Upper lobe of left lung (tissue), 6 donors: ENCODE data around the gene IFITM10. TPM values are rescaled to one million over a fixed set of nuclear protein-coding genes. Genes with fewer than 3 reads are reported as not detected.

Source experiments
- ATAC-seq, 2 donors: fragments of 200-7000 bp; cut with Tn5 transposase; one replicate each; pipeline ENCODE4 v1.9.1; 2022; ENCODE audit warnings: mild to moderate bottlenecking in 2 of 2, moderate library complexity in 2 of 2; ENCODE audit not compliant: low FRiP score in 2 of 2
- DNase-seq, 2 donors: peaks; one replicate each; pipeline ENCODE4 v3.0.0-alpha.2; 2019 to 2020
- H3K27ac ChIP-seq, 4 donors: fragments of 200-600 bp; sonication (generic); one replicate each; pipeline ENCODE4 v1.5.1; 2016 to 2019
- H3K27me3 ChIP-seq, 4 donors: fragments of 200-600 bp; sonication (generic); one replicate each; pipeline ENCODE4 v1.5.1; 2017 to 2019
- H3K36me3 ChIP-seq, 4 donors: fragments of 200-600 bp; sonication (generic); one replicate each; pipeline ENCODE4 v1.5.1; 2016 to 2019
- H3K4me1 ChIP-seq, 4 donors: fragments of 200-600 bp; sonication (generic); one replicate each; pipeline ENCODE4 v1.5.1; 2018 to 2019
- H3K4me3 ChIP-seq, 4 donors: fragments of 200-600 bp; sonication (generic); one replicate each; pipeline ENCODE4 v1.5.1; 2017 to 2019; ENCODE audit warnings: mild to moderate bottlenecking in 2 of 4, moderate library complexity in 1 of 4
- H3K9me3 ChIP-seq, 4 donors: fragments of 200-600 bp; sonication (generic); one replicate each; pipeline ENCODE4 v1.5.1; 2018 to 2019
- EP300 ChIP-seq, 4 donors: sonication (generic); formaldehyde crosslinking; IDR thresholded peaks; one replicate each; pipeline ENCODE4 v1.5.1; 2017; ENCODE audit warnings: antibody characterized with exemption in 4 of 4, control low read depth in 2 of 4
- POLR2A ChIP-seq, 4 donors: fragments of 450-650 bp; IDR thresholded peaks; one replicate each; pipeline ENCODE4 v1.5.1; 2016 to 2017; ENCODE audit warnings: antibody characterized with exemption in 4 of 4, mild to moderate bottlenecking in 2 of 4
- POLR2AphosphoS5 ChIP-seq, 2 donors: sonication (generic); formaldehyde crosslinking; IDR thresholded peaks; one replicate each; pipeline ENCODE4 v1.5.1; 2017; ENCODE audit warnings: antibody characterized with exemption in 2 of 2
- WGBS, 2 donors: methylation state at CpG; one replicate each; pipeline ENCODE4 v1.1.5; 2017 to 2018; 5-methylcytosine and 5-hydroxymethylcytosine counted together
- total RNA-seq, 6 donors: library from RNA; depleted of rRNA in 4 of 6; stranded (reverse); fragments of >200 nt in 4 of 6; gene quantifications; one replicate each; pipeline versions ENCODE4 v1.1.0 to v1.2.1, GENCODE V29; 2016 to 2021
- TF ChIP-seq, protein P1 (sequence below), 6 experiments: fragments of 450-650 bp in 4 of 6; fragments of 200-600 bp in 2 of 6; sonication (generic) in 2 of 6; IDR thresholded peaks; one replicate each; pipeline ENCODE4 v1.5.1; 2016 to 2019; ENCODE audit warnings: antibody characterized with exemption in 6 of 6
- donor health status: DM: no; HTN: no; CAD: no; lungs with moderate emphysema.
- donor health status: DM: no; HTN: yes; CAD: no; lungs with severe emphysema.

Gene IFITM10
- total RNA-seq, 6 donors from 2014 or later: 8.7 to 28.3 (median 14.2) TPM

DNA sequence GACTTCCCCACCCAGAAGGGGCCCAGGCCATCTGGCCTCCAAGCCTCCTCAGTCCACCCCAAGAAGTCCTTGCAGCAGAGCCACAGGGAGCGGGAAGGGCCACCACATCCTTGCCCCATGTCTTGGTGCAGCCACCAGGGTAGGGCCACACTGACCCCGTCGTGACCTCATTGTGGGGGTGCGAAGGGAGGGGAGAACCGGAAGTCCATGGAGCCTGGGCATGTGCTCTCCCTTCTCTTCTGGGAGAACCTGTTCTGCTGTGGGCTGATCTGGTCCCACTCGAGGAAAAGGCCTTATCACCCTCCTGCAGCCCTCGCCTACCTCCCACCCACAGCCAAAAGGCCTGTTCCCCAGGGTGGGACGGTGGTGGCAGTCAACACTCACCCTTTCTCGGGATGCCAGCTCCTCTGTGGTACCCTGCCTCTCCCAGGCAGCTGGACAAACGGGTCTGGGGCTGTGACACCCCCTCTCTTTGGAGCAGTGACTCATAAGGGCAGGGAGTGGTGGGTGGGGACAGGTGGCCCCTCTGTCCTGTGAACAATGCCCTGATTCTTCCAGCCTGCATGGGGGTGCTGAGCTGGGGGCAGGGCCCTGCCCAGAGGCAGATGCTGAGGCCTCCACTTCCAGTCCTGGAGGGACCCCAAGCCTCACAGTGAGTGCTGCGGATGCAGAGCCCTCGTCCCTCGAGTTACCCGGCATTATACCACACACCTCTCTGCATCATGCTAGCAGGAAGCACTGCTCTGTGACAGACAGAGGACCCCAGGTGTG is 27.9 kb upstream of the IFITM10 start:
- Histone ChIP-seq H3K4me1 (peaks cover 0 to 35% (median 21%) of the 10 kb centered on the region in 4 donors), H3K27me3 (no peaks in the 10 kb centered on the region), H3K36me3 (no peaks in the 10 kb centered on the region), H3K9me3 (peaks cover 0 to 3% (median 0%) of the 10 kb centered on the region in 4 donors), H3K27ac (peak overlapping the region; percentile 61 to 84 (median 73)), H3K4me3 (no peak overlapping the region)
- ATAC-seq: peak in 1 of 2 donors; percentile 24
- DNase-seq: no peak
- TF ChIP-seq POLR2A (IDR thresholded peaks at IDR 0.05): peak in 1 of 4 donors; percentile 4
- TF ChIP-seq EP300 (IDR thresholded peaks at IDR 0.05): no peak
- no peak for TF ChIP-seq POLR2AphosphoS5 (IDR thresholded peaks at IDR 0.05)
- WGBS, 2 donors: 64 to 67% methylated on average over 6 to 14 of the region's 14 CpGs

DNA sequence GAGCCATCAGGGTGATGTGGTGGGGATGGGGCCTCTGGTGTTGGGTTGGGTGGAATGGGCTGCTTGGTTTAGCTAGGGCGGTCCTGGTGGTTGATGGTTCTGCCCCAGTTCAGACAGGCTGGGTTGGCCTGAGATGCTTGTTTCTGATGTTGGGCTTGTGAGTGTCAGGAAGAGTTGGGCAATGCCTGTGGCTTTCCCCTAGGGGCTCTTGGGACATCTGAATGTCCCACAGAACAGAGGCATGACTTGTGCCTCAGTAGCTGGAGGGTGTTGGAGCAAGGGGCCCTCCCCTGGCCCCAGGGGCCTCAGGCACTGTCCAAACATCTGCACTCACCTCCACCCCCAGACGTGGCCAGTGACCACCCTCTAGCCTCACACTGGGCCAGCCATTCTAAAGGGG is 27.3 kb upstream of the IFITM10 start:
- ATAC-seq: peak in 1 of 2 donors; percentile 15
- Histone ChIP-seq H3K36me3 (no peaks in the 10 kb centered on the region), H3K27me3 (no peaks in the 10 kb centered on the region), H3K4me1 (peaks cover under 1 to 38% (median 24%) of the 10 kb centered on the region in 4 donors), H3K27ac (peak overlapping the region; percentile 61 to 84 (median 73)), H3K4me3 (no peak overlapping the region), H3K9me3 (peaks cover 0 to 3% (median 0%) of the 10 kb centered on the region in 4 donors)
- DNase-seq: peak; percentile 35 to 71
- TF ChIP-seq POLR2AphosphoS5 (IDR thresholded peaks at IDR 0.05) (peak in 1 of 2 donors; percentile 20), EP300 (IDR thresholded peaks at IDR 0.05) (peak in 2 of 4 donors; percentile 11 to 25), POLR2A (IDR thresholded peaks at IDR 0.05) (no peak)
- TF ChIP-seq, protein P1, sequence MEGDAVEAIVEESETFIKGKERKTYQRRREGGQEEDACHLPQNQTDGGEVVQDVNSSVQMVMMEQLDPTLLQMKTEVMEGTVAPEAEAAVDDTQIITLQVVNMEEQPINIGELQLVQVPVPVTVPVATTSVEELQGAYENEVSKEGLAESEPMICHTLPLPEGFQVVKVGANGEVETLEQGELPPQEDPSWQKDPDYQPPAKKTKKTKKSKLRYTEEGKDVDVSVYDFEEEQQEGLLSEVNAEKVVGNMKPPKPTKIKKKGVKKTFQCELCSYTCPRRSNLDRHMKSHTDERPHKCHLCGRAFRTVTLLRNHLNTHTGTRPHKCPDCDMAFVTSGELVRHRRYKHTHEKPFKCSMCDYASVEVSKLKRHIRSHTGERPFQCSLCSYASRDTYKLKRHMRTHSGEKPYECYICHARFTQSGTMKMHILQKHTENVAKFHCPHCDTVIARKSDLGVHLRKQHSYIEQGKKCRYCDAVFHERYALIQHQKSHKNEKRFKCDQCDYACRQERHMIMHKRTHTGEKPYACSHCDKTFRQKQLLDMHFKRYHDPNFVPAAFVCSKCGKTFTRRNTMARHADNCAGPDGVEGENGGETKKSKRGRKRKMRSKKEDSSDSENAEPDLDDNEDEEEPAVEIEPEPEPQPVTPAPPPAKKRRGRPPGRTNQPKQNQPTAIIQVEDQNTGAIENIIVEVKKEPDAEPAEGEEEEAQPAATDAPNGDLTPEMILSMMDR (IDR thresholded peaks at IDR 0.05): no peak
- WGBS, 2 donors: 53 to 65% methylated on average over 2 of the region's 2 CpGs

DNA sequence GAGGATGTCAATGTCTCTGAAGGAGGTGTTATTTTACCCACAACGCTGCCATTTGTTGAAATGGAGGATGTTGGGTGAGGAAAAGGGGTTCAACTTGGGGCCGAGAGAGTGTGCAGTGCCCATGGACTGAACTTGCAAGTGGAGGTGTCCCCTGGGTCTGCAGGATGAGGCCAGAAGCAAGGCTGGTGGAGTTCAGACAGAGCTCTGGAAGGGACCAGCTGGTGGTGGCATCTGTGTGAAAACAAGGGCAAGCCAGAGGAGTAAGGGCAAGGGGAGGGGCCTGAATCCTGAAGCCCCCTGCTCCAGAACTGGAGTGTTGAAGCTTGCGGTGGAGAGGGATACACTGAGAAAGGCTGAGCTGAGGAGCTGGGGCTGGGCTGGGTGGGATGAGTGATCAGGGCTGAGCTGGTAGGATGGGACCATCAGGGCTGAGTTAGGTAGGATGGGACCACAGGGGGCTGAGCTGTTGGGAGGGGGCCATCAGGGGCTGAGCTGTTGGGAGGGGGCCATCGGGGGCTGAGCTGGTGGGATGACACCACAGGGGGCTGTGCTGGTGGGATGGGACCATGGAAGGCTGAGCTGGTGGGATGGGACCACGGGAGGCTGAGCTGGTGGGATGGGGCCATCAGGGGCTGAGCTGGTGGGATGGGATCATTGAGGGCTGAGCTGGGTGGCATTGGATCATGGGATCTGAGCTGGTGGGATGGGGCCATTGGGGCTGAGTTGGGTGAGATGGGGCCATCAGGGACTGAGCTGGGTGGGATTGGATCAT is 26.7 kb upstream of the IFITM10 start:
- ATAC-seq (no peak), DNase-seq (no peak)
- H3K27me3 ChIP-seq: no peaks in the 10 kb centered on the region
- 82 to 90% methylated on average over 5 of the region's 5 CpGs for WGBS, 2 donors
- H3K36me3 ChIP-seq: no peaks in the 10 kb centered on the region
- H3K4me1 ChIP-seq: peaks cover 7 to 38% (median 27%) of the 10 kb centered on the region in 4 donors
- H3K9me3 ChIP-seq: peaks cover 0 to 3% (median 0%) of the 10 kb centered on the region in 4 donors
- H3K27ac ChIP-seq: peak overlapping the region in 3 of 4 donors; percentile 67 to 84 (median 79)
- TF ChIP-seq, protein P1 (IDR thresholded peaks at IDR 0.05): no peak
- TF ChIP-seq EP300 (IDR thresholded peaks at IDR 0.05) (no peak), POLR2AphosphoS5 (IDR thresholded peaks at IDR 0.05) (no peak), POLR2A (IDR thresholded peaks at IDR 0.05) (no peak)
- no peak overlapping the region for H3K4me3 ChIP-seq

DNA sequence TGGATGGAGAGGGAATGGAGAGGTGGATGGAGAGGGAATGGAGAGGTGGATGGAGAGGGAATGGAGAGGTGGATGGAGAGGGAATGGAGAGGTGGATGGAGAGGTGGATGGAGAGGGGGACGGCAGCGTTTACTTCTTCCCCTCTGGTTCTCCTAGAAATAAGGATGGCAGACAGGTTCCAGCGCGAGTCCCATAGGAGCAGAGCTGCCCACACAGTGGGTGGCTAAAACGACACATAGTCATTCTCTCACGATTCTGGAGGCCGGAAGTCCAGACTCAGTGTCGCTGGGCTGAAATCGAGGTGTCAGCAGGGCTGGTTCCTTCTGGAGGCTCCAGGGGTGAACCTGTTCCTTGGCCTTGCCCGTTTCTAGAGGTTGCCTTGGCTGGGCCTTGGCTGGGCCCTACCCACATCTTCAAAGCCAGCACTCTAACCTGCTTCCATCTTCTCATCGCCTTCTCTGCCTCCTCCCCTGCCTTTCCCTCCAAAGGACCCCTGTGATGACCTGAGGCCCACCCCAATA is 26.0 kb upstream of the IFITM10 start:
- DNase-seq (no peak), ATAC-seq (no peak)
- H3K36me3 ChIP-seq: no peaks in the 10 kb centered on the region
- H3K9me3 ChIP-seq: peaks cover 0 to 3% (median 0%) of the 10 kb centered on the region in 4 donors
- H3K27ac ChIP-seq: no peak overlapping the region
- H3K27me3 ChIP-seq: no peaks in the 10 kb centered on the region
- TF ChIP-seq POLR2AphosphoS5 (IDR thresholded peaks at IDR 0.05) (no peak), EP300 (IDR thresholded peaks at IDR 0.05) (no peak), POLR2A (IDR thresholded peaks at IDR 0.05) (no peak)
- TF ChIP-seq, protein P1 (IDR thresholded peaks at IDR 0.05): no peak
- WGBS, 2 donors: 88 to 90% methylated on average over 9 to 11 of the region's 11 CpGs
- no peak overlapping the region for H3K4me3 ChIP-seq
- peaks cover 10 to 37% (median 29%) of the 10 kb centered on the region in 4 donors for H3K4me1 ChIP-seq

DNA sequence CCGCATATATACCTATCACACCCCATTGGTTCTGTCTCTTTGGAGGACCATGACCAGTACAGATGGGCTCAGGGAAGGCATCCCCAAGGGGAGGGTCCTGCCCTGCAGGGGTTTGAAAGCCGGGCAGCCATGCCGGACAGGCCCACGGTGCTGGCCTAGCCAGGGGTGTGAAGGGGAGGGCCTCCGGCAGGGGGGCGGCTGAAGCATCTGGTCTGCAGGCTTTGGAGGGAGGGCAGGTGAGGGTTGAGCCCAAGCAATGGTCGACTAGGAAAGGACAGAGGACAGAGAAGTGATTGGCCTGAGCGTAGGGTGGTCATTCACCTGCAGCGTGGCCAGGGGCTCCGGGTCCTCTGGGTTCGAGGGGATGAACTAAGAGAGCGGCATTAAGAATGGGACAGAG is 24.5 kb upstream of the IFITM10 start:
- TF ChIP-seq, protein P1 (IDR thresholded peaks at IDR 0.05): no peak
- TF ChIP-seq POLR2A (IDR thresholded peaks at IDR 0.05) (no peak), POLR2AphosphoS5 (IDR thresholded peaks at IDR 0.05) (no peak), EP300 (IDR thresholded peaks at IDR 0.05) (no peak)
- DNase-seq (peak in 1 of 2 donors; percentile 57), ATAC-seq (no peak)
- Histone ChIP-seq H3K4me1 (peaks cover 10 to 29% (median 20%) of the 10 kb centered on the region in 4 donors), H3K36me3 (no peaks in the 10 kb centered on the region), H3K9me3 (peaks cover 0 to 3% (median 0%) of the 10 kb centered on the region in 4 donors), H3K27me3 (no peaks in the 10 kb centered on the region), H3K4me3 (no peak overlapping the region), H3K27ac (no peak overlapping the region)
- 83 to 85% methylated on average over 10 to 12 of the region's 12 CpGs for WGBS, 2 donors
